ENCODE measurements around the gene CHTOP. TPM values are rescaled to one million over a fixed set of nuclear protein-coding genes. Genes with fewer than 3 reads are reported as not detected.

The CHTOP gene
- total RNA-seq, 6 experiments from 2014 or later: 21.9 to 29.7 (median 26.0) TPM

DNA sequence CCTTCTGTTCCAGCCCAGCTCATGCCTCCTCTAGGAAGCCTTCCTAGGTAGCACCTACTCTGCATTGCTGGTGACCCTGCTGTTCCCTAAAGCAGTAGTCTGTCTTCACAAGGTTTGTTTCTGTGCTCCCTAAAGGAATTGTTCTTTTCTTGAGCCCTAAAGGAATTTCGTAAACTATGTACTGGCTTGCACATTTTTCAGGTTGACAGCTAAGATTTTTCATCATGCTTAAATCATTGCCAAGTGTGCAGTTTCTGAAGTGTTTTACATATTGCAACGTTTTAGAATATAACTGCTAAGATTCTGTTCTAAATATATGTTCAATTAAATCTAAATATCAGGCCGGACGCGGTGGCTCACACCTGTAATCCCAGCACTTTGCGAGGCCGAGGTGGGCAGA lies 34.0 kb upstream of the CHTOP start:
- DNase-seq (no peak), ATAC-seq (no peak)
- no peaks in the 10 kb centered on the region for H3K36me3 ChIP-seq
- no peaks in the 10 kb centered on the region for H3K9me3 ChIP-seq
- no peaks in the 10 kb centered on the region for H3K4me1 ChIP-seq
- TF ChIP-seq, protein P1, sequence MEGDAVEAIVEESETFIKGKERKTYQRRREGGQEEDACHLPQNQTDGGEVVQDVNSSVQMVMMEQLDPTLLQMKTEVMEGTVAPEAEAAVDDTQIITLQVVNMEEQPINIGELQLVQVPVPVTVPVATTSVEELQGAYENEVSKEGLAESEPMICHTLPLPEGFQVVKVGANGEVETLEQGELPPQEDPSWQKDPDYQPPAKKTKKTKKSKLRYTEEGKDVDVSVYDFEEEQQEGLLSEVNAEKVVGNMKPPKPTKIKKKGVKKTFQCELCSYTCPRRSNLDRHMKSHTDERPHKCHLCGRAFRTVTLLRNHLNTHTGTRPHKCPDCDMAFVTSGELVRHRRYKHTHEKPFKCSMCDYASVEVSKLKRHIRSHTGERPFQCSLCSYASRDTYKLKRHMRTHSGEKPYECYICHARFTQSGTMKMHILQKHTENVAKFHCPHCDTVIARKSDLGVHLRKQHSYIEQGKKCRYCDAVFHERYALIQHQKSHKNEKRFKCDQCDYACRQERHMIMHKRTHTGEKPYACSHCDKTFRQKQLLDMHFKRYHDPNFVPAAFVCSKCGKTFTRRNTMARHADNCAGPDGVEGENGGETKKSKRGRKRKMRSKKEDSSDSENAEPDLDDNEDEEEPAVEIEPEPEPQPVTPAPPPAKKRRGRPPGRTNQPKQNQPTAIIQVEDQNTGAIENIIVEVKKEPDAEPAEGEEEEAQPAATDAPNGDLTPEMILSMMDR (IDR thresholded peaks at IDR 0.05): no peak
- no peak for TF ChIP-seq POLR2A (IDR thresholded peaks at IDR 0.05)
- WGBS (ENCODE audit: insufficient coverage, low coverage, low lambda C conversion rate, missing lambda C conversion rate): 89% methylated on average over 7 of the region's 7 CpGs
- intact Hi-C loops (cut with DNase I): no loop called here
- H3K27me3 ChIP-seq: no peaks in the 10 kb centered on the region
- H3K27ac ChIP-seq: no peak overlapping the region
- no peak overlapping the region for H3K4me3 ChIP-seq

GRCh38 chr1:153602749-153603148 lies 31.1 kb upstream of the CHTOP start:
- no peaks in the 10 kb centered on the region for H3K27me3 ChIP-seq
- no peak for ATAC-seq
- TF ChIP-seq, protein P1 (IDR thresholded peaks at IDR 0.05): no peak
- TF ChIP-seq POLR2A (IDR thresholded peaks at IDR 0.05): no peak
- H3K36me3 ChIP-seq: peaks cover 0 to 14% (median 5%) of the 10 kb centered on the region in 4 donors
- H3K4me3 ChIP-seq: no peak overlapping the region
- H3K27ac ChIP-seq: no peak overlapping the region
- intact Hi-C loops (cut with DNase I): no loop called here
- H3K9me3 ChIP-seq: no peaks in the 10 kb centered on the region
- H3K4me1 ChIP-seq: no peaks in the 10 kb centered on the region
- WGBS (ENCODE audit: insufficient coverage, low coverage, low lambda C conversion rate, missing lambda C conversion rate): 82% methylated on average over 6 of the region's 6 CpGs
- no peak for DNase-seq

DNA sequence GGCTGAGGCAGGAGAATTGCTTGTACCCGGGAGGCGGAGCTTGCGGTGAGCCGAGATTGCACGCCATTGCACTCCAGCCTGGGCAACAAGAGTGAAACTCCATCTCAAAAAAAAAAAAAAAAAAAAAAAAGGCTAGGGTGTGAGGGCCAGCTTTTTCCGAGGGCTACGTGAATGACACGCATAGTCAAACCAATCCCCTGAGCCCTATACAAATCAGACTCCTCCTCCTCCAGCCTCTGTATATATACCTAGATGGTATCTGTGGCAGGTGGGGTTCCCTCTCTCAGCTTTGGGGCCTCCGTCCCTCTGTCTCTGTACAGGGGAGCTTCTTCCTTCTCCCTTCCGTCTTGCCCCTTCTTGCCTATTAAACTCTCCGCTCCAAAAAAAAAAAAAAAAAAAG lies 27.7 kb upstream of the CHTOP start:
- H3K9me3 ChIP-seq: no peaks in the 10 kb centered on the region
- WGBS (ENCODE audit: insufficient coverage, low coverage, low lambda C conversion rate, missing lambda C conversion rate): 96% methylated on average over 8 of the region's 11 CpGs
- intact Hi-C loops (cut with DNase I): no loop called here
- peaks cover 0 to 23% (median 10%) of the 10 kb centered on the region in 4 donors for H3K4me1 ChIP-seq
- H3K27me3 ChIP-seq: no peaks in the 10 kb centered on the region
- TF ChIP-seq, protein P1 (IDR thresholded peaks at IDR 0.05): no peak
- TF ChIP-seq POLR2A (IDR thresholded peaks at IDR 0.05): no peak
- H3K4me3 ChIP-seq: no peak overlapping the region
- H3K36me3 ChIP-seq: peaks cover 0 to 14% (median 5%) of the 10 kb centered on the region in 4 donors
- no peak for DNase-seq
- ATAC-seq: no peak
- no peak overlapping the region for H3K27ac ChIP-seq

GRCh38 chr1:153607381-153607780 lies 26.5 kb upstream of the CHTOP start:
- Histone ChIP-seq H3K27ac (no peak overlapping the region), H3K4me1 (peaks cover 0 to 23% (median 10%) of the 10 kb centered on the region in 4 donors), H3K4me3 (peak overlapping the region in 1 of 3 donors; percentile 36), H3K27me3 (no peaks in the 10 kb centered on the region), H3K36me3 (peaks cover 0 to 14% (median 5%) of the 10 kb centered on the region in 4 donors), H3K9me3 (no peaks in the 10 kb centered on the region)
- no peak for ATAC-seq
- intact Hi-C loops (cut with DNase I): no loop called here
- no CpG with 5 or more reads among the region's 8 CpGs for WGBS (ENCODE audit: insufficient coverage, low coverage, low lambda C conversion rate, missing lambda C conversion rate)
- DNase-seq: no peak
- TF ChIP-seq, protein P1 (IDR thresholded peaks at IDR 0.05): no peak

Measured in right lobe of liver (tissue), 6 donors.